Psoas muscle (tissue), 8 donors: ENCODE results near the gene TMEM239. TPM values are rescaled to one million over a fixed set of nuclear protein-coding genes. Genes with fewer than 3 reads are reported as not detected.
"Not testable (repeated sequence)": the region's sequence is repeated elsewhere in the genome, so short reads cannot be mapped to it uniquely, and the experiment has no call there.

Experiments
- ATAC-seq, 4 donors: fragments of 200-7000 bp; cut with Tn5 transposase; one replicate each; pipeline ENCODE4 v1.9.1; 2020; ENCODE audit warnings: moderate library complexity in 3 of 4, mild to moderate bottlenecking in 2 of 4
- DNase-seq, 2 donors: peaks; one replicate each; pipeline ENCODE4 v3.0.0-alpha.2; 2020
- H3K27ac ChIP-seq: fragments of 200-600 bp; one replicate; pipeline ENCODE4 v1.8.0; 2022
- H3K27me3 ChIP-seq, 3 donors: fragments of 200-600 bp in 1 of 3; one replicate each; pipeline versions ENCODE4 v1.6.1 to v1.8.0; 2013 to 2022; ENCODE audit warnings: low read length in 2 of 3, mild to moderate bottlenecking in 2 of 3, moderate library complexity in 1 of 3; ENCODE audit not compliant: insufficient read depth in 3 of 3
- H3K36me3 ChIP-seq, 2 donors: fragments of 200-600 bp in 1 of 2; one replicate each; pipeline versions ENCODE4 v1.6.1 to v1.8.0; 2013 to 2022; ENCODE audit warnings: low read depth in 1 of 2, mild to moderate bottlenecking in 1 of 2, moderate library complexity in 1 of 2; ENCODE audit not compliant: insufficient read depth in 1 of 2
- H3K4me1 ChIP-seq: fragments of 200-600 bp; one replicate; pipeline ENCODE4 v1.8.0; 2022
- H3K4me3 ChIP-seq: fragments of 200-600 bp; one replicate; pipeline ENCODE4 v1.8.0; 2022; ENCODE audit warnings: mild to moderate bottlenecking
- H3K9me3 ChIP-seq: fragments of 200-600 bp; one replicate; pipeline ENCODE4 v1.8.0; 2022
- WGBS, 3 donors: extraction: QIAGEN DNeasy Blood & Tissue Kit; methylation state at CpG; one replicate each; pipeline versions ENCODE4 v1.1.6 to v1.1.7; 2013; 5-methylcytosine and 5-hydroxymethylcytosine counted together
- intact Hi-C, 2 donors: fragments of 100-400 bp; cut with DNase I; formaldehyde crosslinking; loops; one replicate each; pipeline versions ENCODE4 v1.11.0 to v1.14.2; 2022
- polyA plus RNA-seq, 3 donors: library from polyadenylated mRNA; stranded (reverse); fragments of 200-250 nt; gene quantifications; one replicate each; pipeline ENCODE4 v1.2.3, GENCODE V29; 2013
- total RNA-seq, 4 donors: library from RNA; stranded (reverse); fragmentation: NEBNext Ultra II Directional in 2 of 4; extraction: Animal tissue kit (Norgen Biotek cat#: 25700) in 2 of 4; gene quantifications; one replicate each; pipeline versions ENCODE4 v1.2.1 to v1.2.4, GENCODE V29; 2021 to 2023
- TF ChIP-seq, protein P1 (sequence below): fragments of 200-600 bp; IDR thresholded peaks from one replicate; pipeline ENCODE4 v1.8.0; 2022; ENCODE audit warnings: antibody characterized with exemption
- donor health status: healthy with polysubstance abuse.
- donor health status: DM: no; HTN: no; CAD: no; lungs with moderate emphysema.
- donor health status: Bipolar disorder and iron deficiency.
- donor health status: healthy.
- donor health status: DM: yes; HTN: yes; CAD: no.
- donor health status: DM: no; HTN: no; CAD: no.
- donor health status: DM: no; HTN: no; CAD: no.
- donor health status: DM: yes; HTN: yes; CAD: no.

TMEM239 gene
- total and polyA plus RNA-seq, 7 donors, result not detected

DNA sequence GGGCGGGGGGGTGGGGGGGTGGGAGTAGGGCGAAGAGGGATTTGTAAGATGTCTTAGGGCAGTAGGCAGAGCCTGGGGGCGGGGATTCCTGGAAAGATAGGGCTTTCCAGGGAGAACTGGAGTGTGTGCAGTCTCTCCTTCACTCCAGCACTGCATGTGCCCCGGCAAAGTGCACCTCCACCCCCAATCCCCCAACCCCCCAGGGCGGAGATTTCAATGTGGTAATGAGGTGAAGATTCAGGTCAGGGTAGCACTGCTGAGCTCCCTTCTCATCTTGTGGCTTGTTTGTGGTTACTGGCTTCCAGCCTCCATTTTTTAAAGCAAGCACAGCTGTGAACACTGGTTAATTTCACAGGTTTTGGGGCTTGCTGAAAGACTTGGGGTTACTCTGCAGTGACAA lies 5.9 kb downstream of the TMEM239 start:
- Histone ChIP-seq H3K9me3 (no peaks in the 10 kb centered on the region), H3K4me3 (no peak overlapping the region), H3K27ac (no peak overlapping the region), H3K4me1 (no peaks in the 10 kb centered on the region), H3K27me3 (peaks cover 0 to 62% (median 18%) of the 10 kb centered on the region in 3 donors), H3K36me3 (no peaks in the 10 kb centered on the region)
- intact Hi-C loops, result no loop called here
- ATAC-seq (no peak), DNase-seq (no peak)
- 24 to 55% (median 33%) methylated on average over 5 of the region's 5 CpGs for WGBS, 3 donors
- TF ChIP-seq, protein P1, sequence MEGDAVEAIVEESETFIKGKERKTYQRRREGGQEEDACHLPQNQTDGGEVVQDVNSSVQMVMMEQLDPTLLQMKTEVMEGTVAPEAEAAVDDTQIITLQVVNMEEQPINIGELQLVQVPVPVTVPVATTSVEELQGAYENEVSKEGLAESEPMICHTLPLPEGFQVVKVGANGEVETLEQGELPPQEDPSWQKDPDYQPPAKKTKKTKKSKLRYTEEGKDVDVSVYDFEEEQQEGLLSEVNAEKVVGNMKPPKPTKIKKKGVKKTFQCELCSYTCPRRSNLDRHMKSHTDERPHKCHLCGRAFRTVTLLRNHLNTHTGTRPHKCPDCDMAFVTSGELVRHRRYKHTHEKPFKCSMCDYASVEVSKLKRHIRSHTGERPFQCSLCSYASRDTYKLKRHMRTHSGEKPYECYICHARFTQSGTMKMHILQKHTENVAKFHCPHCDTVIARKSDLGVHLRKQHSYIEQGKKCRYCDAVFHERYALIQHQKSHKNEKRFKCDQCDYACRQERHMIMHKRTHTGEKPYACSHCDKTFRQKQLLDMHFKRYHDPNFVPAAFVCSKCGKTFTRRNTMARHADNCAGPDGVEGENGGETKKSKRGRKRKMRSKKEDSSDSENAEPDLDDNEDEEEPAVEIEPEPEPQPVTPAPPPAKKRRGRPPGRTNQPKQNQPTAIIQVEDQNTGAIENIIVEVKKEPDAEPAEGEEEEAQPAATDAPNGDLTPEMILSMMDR, result no peak

DNA sequence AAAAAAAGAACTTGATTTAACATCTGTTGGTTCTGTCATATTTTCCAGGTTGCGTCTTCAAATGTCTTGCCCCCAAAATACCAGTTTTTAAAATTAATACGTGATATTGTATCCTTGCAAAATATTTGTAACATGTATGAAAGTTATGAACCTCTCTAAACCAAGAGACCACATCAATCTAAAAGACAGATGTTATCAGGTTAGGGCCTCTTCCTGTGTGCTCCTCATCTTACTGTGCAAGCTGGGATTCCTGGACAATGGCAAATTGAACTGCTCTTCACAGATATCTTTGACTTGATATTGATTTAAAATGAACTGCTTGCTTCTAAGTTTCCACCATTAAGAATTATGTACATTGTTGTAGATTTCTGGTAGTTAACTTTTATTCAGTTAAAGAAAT lies 9.6 kb downstream of the TMEM239 start:
- Histone ChIP-seq H3K27me3 (peaks cover 0 to 44% (median 7%) of the 10 kb centered on the region in 3 donors), H3K27ac (no peak overlapping the region), H3K9me3 (no peaks in the 10 kb centered on the region), H3K4me1 (no peaks in the 10 kb centered on the region), H3K4me3 (no peak overlapping the region), H3K36me3 (no peaks in the 10 kb centered on the region)
- no peak for DNase-seq
- TF ChIP-seq, protein P1, result no peak
- intact Hi-C loops, result no loop called here
- 91 to 94% (median 93%) methylated on average over 2 of the region's 2 CpGs for WGBS, 3 donors
- ATAC-seq, result no peak

DNA sequence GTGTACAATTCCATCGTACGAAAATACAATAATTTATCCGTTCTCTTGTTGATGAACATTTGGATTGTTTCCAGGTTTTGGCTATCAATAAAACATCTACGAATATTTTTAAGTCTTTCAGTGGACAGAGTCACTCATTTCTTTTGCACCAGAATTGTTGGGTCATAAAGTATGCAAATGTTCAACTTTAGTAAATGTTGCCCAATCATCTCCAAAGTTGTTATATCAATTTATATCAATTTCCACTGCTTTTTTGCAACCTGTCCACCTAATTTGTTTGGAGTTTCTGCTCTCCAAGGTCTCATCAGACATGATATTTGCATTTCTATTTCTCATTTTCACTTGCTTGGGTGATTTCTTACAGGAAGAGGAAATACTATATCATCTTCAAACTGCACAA lies 10.5 kb downstream of the TMEM239 start:
- ATAC-seq (no peak), DNase-seq (no peak)
- no peak overlapping the region for H3K4me3 ChIP-seq
- no peaks in the 10 kb centered on the region for H3K36me3 ChIP-seq
- H3K27ac ChIP-seq, result no peak overlapping the region
- intact Hi-C loops, result no loop called here
- 76 to 90% (median 88%) methylated on average over 4 of the region's 4 CpGs for WGBS, 3 donors
- H3K27me3 ChIP-seq, result peaks cover 0 to 37% (median 2%) of the 10 kb centered on the region in 3 donors
- H3K9me3 ChIP-seq, result no peaks in the 10 kb centered on the region
- TF ChIP-seq, protein P1, result no peak
- H3K4me1 ChIP-seq, result no peaks in the 10 kb centered on the region

DNA sequence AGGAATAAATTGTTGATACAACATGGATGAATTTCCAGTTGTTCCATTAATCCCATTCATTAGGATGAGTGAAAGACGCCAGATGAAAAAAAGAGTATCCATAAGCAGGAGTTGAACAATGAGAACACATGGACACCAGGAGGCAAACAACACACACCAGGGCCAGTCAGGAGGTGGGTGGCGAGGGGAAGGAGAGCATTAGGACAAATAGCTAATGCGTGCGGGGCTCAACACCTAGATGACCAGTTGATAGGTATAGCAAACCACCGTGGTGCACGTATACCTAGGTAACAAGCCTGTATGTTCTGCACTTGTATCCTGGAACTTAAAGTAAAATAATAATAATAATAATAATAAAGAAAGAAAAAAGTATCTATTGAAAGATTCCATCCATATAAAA lies 13.2 kb downstream of the TMEM239 start:
- 66 to 74% (median 68%) methylated on average over 6 of the region's 6 CpGs for WGBS, 3 donors
- DNase-seq, result no peak
- peaks cover 0 to 30% (median 0%) of the 10 kb centered on the region in 3 donors for H3K27me3 ChIP-seq

DNA sequence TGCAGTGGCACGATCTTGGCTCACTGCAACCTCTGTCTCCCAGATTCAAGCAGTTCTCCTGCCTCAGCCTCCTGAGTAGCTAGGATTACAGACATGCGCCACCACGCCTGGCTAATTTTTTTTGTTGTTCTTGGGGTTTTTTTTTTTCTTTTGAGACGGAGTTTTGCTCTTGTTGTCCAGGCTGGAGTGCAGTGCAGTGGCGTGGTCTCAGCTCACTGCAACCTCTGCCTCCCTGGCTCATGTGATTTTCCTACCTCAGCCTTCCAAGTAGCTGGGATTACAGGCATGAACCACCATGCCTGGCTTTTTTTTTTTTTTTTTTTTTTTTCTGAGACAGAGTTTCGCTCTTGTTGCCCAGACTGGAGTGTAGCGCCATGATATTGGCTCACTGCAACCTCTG lies 15.0 kb downstream of the TMEM239 start:
- H3K27me3 ChIP-seq, result peaks cover 0 to 24% (median 0%) of the 10 kb centered on the region in 3 donors
- ATAC-seq, H3K4me1 ChIP-seq, H3K9me3 ChIP-seq, DNase-seq, H3K27ac ChIP-seq, intact Hi-C loops, H3K4me3 ChIP-seq: not testable (repeated sequence)
- whole genome bisulfite sequencing, 3 donors, result 73 to 82% (median 74%) methylated on average over 6 to 7 of the region's 7 CpGs
- H3K36me3 ChIP-seq, result peaks cover 0 to 10% of the 10 kb centered on the region in 2 donors

More for the DNA sequence above, 13.2 kb downstream of the TMEM239 start:
- H3K4me3 ChIP-seq, result no peak overlapping the region
- no peak overlapping the region for H3K27ac ChIP-seq
- H3K36me3 ChIP-seq, result no peaks in the 10 kb centered on the region
- H3K4me1 ChIP-seq, result no peaks in the 10 kb centered on the region
- TF ChIP-seq, protein P1, result no peak
- ATAC-seq, result no peak
- intact Hi-C loops, result no loop called here
- H3K9me3 ChIP-seq, result no peaks in the 10 kb centered on the region
